ENCODE data around the gene THOC2. TPM values are rescaled to one million over a fixed set of nuclear protein-coding genes. Genes with fewer than 3 reads are reported as not detected.
"Not testable (repeated sequence)": the region's sequence is repeated elsewhere in the genome, so short reads cannot be mapped to it uniquely, and the experiment has no call there.

The THOC2 gene
- total RNA-seq, 1 donor from 2014 or later = 49.5 TPM

DNA sequence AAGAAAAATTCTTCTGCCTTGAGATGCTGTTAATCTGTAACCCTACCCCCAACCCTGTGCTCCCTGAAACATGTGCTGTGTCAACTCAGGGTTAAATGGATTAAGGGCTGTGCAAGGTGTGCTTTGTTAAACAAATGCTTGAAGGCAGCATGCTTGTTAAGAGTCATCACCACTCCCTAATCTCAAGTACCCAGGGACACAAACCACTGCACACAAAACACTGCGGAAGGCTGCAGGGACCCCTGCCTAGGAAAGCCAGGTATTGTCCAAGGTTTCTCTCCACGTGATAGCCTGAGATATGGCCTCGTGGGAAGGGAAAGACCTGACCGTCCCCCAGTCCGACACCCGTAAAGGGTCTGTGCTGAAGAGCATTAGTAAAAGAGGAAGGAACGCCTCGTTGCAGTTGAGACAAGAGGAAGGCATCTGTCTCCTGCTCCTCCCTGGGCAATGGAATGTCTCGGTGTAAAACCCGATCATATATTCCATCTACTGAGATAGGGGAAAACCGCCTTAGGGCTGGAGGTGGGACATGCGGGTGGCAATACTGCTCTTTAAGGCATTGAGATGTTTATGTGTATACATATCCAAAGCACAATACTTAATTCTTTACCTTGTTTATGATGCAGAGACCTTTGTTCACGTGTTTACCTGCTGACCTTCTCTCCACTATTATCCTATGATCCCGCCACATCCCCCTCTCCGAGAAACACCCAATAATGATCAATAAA lies 53.0 kb downstream of the THOC2 start:
- not testable (repeated sequence) for DNase-seq (ENCODE audit: low read depth)

DNA sequence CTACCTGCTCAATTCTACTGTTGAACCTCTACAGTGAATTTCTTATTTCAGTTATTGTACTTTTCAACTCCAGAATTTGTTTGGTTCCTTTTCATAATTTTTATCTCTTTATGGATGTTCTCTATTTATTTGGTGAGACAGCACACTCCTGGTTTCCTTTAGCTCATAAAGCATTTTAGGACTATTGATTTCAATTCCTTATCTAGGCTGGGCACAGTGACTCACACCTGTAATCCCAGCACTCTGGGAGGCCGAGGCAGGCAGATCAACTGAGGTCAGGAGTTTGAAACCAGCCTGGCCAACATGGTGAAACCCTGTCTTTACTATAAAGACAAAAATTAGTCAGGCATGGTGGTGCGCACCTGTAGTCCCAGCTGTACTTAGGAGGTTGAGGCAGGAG lies 57.7 kb downstream of the THOC2 start:
- DNase-seq (ENCODE audit: low read depth) = no peak

DNA sequence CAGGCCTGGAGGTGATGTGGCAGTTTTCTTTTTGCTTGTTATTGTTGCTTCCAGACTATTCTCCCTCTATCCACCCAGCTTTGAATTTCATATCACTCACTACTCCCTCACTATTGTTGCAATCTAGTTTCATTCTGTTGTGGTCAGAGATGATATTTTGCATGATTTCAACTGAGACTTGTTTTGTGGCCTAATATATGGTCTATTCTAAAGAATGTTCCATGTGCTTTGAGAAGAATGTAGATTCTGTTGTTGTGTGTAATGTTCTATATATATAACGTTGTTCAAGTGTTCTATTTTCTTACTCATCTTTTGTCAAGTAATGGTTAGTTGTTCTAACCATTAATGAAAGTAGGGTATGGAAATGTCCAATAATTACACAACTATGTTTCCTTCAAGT lies 59.0 kb downstream of the THOC2 start:
- no peak for DNase-seq (ENCODE audit: low read depth)

DNA sequence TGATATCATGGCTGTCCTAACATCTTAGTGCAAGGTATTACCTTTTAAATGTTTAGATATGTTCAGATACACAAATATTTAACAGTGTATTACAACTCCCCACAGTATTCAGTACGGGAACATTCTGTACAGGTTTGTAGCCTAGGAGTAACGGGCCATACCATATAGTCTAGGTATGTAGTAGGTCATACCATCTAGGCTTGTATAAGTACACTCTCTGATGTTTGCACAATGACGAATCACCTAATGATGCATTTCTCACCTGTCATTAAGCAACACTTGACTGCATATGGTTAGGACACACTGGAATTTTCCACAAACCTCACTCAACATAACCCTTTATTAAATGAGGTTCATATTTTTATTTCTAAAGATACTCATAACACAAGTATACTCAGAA lies 67.7 kb downstream of the THOC2 start:
- DNase-seq (ENCODE audit: low read depth) = no peak

DNA sequence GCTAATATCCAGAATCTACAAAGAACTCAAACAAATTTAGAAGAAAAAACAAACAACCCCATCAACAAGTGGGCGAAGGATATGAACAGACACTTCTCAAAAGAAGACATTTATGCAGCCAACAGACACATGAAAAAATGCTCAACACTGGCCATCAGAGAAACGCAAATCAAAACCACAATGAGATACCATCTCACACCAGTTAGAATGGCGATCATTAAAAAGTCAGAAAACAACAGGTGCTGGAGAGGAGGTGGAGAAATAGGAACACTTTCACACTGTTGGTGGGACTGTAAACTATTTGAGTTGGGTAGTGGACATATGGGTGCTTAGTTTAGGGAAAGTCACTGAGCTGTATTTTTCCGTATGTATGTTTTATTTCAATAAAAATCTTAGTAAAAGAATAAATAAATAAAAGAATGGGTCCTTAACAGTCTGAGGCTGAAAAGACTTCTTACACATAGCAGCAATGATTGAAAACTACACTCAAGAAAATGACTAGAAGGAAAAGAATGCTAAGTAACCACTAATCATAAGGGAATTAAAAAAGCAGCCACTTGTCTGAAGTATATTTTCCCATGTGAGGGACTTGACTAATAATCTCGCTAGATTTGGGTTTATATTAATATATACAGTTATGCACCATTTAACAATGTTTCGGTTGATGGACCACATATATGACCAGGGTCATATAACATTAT lies 68.2 kb downstream of the THOC2 start:
- peak; percentile 9 for DNase-seq (ENCODE audit: low read depth)

DNA sequence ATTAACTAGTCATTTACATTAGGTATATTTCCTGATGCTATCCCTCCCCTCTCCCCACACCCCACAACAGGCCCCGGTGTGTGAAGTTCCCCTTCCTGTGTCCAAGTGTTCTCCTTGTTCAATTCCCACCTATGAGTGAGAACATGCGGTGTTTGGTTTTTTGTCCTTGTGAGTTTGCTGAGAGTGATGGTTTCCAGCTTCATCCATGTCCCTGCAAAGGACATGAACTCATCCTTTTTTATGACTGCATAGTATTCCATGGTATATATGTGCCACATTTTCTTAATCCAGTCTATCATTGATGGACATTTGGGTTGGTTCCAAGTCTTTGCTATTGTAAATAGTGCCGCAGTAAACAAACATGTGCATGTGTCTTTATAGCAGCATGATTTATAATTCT lies 69.1 kb downstream of the THOC2 start:
- DNase-seq (ENCODE audit: low read depth) = not testable (repeated sequence)

DNA sequence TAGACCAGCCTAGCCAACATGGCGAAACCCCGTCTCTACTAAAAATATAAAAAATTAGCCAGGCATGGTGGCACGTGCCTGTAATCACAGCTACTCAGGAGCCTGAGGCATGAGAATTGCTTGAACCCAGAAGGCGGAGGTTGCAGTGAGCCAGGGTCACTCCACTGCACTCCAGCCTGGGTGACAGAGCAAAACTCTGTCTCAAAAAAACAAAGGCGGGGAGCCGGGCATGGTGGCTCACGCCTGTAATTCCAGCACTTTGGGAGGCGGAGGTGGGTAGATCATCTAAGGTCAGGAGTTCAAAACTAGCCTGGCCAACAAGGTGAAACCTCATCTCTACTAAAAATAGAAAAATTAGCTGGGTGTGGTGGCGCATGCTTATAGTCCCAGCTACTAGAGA lies 76.3 kb downstream of the THOC2 start:
- not testable (repeated sequence) for DNase-seq (ENCODE audit: low read depth)

DNA sequence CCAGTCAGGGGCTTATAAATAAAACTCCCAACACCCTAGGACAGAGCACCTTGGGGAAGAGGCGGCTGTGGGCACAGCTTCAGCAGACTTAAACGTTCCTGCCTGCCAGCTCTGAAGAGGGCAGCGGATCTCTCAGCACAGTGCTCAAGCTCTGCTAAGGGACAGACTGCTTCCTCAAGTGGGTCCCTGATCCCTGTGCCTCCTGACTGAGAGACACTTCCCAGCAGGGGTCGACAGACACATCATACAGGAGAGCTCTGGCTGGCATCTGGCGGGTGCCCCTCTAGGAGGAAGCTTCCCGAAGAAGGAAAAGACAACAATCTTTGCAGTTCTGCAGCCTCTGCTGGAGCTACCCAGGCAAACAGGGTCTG lies 84.1 kb downstream of the THOC2 start:
- DNase-seq (ENCODE audit: low read depth) = not testable (repeated sequence)

DNA sequence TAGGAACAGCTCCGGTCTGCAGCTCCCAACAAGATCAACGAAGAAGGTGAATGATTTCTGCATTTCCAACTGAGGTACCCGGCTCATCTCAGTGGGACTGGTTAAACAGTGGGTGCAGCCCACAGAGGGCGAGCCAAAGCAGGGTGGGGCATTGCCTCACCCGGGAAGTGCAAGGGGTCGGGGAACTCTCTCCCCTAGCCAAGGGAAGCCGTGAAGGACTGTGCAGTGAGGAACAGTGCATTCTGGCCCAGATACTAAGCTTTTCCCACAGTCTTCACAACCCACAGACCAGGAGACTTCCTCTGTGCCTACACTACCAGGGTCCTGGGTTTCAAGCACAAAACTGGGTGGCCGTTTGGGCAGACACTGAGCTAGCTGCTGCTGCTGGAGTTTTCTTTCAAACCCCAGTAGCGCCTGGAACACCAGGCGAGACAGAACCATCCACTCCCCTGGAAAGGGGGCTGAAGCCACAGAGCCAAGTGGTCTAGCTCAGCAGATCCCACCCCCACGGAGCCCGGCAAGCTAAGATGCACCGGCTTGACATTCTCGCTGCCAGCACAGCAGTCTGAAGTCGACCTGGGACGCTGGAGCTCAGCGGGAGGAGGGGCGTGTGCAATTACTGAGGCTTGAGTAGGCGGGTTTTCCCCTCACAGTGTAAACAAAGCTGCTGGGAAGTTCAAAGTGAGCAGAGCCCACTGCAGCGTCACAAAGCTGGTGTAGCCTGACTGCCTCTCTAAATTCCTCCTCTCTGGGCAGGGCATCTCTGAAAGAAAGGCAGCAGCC lies 84.6 kb downstream of the THOC2 start:
- no peak for DNase-seq (ENCODE audit: low read depth)

DNA sequence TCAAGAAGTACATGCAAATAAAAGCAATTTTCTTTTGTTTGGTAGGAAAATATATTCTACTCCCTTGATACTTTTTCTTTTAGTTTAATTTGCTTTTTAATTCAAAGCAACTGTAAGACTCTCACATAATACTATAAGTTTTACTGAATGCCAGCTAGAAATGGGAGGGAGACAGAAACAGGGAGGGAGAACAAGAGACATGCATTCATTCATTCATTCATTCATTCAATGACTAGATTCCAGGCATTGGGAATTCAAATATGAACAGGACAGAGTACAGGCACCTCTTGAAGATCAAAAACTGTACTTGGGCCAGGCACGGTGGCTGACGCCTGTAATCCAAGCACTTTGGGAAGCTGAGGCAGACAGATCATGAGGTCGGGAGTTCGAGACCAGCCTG lies 85.6 kb downstream of the THOC2 start:
- DNase-seq (ENCODE audit: low read depth) = no peak

DNA sequence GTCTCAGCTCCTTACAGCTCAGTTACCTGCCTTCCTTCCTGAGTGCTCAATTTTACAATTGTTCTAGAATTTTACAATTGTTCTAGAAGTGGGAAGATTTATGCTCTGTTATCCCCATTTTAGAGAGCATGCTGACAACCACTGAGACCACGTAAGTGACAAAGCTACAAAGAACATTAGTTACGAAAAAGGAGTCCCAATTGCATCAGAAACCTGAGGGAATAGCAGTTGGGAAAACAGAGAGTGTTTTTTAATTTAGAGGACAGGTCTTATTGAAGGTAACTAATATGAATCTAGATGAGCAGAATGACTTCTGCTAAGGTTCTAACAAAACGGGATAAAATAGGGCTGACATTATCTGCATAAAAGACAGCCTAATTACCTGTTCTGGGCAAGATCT lies 103.3 kb downstream of the THOC2 start:
- DNase-seq (ENCODE audit: low read depth) = no peak

DNA sequence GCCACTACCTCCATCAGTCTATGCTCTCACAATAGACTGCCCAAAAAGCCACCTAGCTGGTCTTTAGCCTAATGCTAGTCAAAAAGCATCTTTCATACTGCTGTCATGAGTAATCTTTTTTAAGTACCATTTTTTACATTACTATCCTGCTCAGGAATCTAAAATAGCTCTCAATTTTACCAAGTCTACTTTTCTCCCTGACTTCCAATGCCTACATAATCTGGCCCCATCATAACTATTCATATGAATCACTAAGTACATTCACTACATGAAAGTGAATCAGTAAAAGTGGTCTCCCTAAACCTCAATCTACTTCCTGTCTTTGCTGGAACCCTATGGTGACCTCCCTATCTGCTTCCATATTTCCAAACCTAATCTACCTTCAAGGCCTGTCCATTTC lies 105.9 kb downstream of the THOC2 start:
- no peak for DNase-seq (ENCODE audit: low read depth)

DNA sequence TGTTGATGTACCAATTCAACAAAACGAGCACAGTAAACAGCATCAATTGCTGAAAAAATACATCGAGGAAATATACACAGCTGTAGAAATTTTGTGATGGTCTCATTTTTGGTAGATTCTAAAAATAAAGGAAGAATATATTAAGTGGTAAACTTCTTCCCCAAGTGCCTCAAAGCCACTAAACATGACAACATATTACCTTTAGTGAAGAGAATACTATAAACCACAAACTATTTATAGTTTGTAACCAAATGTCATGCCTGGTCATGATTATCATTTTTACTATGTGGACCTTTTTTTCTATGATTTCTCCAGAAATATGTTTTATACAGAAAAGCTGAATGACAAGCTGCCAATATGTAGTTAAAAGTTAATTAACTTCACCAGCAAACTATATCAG lies 106.9 kb downstream of the THOC2 start:
- no peak for DNase-seq (ENCODE audit: low read depth)

DNA sequence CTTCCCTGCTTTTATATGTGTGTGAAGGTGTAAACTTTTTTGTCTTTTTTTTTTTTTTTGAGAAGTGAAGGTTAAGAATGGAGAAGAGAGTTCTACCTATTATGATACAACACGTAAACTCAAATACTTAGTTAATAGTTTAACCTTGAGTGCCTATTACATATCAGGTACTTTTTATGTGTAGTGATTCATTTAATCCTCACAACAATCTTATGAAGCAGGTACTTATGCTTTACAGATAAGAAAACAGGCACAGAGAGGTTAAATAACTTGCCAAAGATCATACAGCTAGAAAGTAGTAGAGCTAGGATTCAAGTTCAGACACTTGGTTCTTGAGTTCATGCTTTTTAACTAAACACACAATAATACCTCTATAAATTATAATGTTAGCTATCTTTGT lies 107.4 kb downstream of the THOC2 start:
- DNase-seq (ENCODE audit: low read depth) = no peak

DNA sequence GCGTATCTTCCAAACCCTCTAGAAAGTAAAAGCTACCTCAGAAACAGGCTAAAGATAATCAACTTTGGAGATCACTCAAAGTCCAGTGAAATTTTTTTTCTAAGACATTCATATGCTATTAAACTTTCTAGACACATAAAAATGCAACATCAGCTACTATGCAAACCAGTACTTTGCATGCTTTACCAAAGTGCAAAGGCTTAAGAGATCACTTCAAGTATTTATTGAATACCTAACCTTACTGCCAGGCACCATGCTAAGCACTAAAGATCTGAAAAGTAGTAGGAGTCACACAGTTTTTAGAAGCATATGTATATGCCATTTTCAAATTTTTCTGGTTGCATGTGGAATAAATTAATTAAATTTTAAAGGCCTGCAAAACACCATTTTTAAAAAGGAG lies 115.8 kb downstream of the THOC2 start:
- no peak for DNase-seq (ENCODE audit: low read depth)

DNA sequence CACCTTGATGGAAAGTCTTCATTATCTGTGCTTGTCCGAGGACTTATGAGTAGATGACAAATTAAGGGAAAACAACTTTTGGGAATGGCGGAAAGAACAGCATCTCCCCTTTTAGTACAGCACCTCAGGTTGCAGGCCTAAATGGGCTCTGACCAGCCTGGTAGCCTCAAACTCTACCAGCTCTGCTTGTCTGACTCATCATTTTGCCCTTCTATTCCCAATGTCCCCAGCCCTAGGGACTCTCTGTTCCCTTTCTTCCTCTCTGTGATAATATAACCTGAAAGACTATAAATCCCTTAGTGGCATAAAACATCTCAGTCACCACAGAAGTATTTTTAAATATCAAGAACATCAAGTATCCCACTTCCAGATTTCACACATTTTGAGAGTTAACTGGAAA lies 121.9 kb downstream of the THOC2 start:
- peak; percentile 7 for DNase-seq (ENCODE audit: low read depth)

DNA sequence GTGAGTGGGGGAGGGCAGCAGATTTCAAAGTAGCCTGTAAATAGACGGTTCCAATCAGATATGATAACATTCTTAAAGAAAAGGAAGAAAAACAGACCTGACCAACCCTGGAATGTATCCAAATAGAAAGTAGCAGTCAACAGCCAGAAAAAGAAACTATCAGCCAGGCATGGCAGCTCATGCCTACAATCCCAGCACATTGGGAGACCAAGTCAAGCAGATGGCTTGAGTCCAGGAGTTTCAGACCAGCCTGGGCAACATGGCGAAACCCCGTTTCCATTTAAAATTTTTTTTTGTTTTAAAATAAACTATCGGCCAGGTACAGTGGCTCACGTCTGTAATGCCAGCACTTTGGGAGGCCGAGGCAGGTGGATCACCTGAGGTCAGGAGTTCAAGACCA lies 125.0 kb downstream of the THOC2 start:
- DNase-seq (ENCODE audit: low read depth) = no peak

DNA sequence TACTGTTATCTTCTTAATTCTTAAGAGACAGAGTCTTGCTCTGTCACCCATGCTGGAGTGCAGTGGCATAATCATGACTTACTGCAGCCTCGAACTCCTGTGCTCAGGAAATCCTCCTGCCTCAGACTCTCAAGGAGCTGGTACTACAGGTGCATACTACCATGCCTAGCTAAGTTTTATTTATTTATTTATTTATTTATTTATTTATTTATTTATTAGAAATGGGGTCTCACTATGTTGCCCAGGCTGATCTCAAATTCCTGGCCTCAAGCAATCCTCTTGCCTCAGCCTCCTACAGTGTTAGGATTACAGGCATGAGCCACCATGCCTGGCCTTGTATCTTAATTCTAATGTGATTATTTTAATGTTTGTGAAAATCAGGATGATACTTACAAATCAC lies 125.6 kb downstream of the THOC2 start:
- DNase-seq (ENCODE audit: low read depth) = no peak

DNA sequence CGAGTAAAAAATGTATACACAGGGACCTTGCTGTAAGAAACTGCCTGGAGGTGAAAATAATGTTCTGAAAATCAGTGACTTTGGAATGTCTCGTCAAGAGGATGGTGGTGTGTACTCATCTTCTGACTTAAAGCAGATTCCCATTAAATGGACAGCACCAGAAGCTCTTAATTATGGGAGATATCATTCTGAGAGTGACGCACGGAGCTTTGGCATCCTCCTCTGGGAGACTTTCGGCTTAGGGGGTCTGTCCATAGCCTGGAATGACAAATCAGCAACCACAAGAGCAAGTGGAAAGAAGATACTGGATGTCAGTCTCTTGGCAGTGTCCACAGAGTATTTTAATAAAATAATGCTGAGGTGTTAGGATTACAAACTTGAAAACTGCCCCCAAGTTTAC lies 129.4 kb downstream of the THOC2 start:
- DNase-seq (ENCODE audit: low read depth) = no peak

DNA sequence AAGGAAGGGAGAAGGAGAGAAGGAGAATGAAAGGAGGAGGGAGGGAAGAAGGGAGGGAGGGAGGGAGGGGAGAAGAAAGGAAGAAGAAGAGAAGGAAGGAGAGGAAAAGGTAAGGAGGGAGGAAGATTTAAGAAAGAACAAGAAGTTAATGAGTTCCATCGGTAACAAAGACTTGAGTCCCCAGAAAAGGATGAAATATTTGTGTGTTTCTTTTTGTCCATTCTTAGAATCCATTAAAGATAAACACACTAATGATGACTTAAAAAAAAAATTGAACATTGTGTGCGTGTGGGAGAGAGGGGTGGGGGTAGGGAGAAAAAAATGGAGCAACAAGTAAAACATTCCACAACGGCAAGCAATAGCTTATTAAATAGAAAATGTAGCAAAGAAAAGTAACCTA lies 131.4 kb downstream of the THOC2 start:
- DNase-seq (ENCODE audit: low read depth) = no peak

DNA sequence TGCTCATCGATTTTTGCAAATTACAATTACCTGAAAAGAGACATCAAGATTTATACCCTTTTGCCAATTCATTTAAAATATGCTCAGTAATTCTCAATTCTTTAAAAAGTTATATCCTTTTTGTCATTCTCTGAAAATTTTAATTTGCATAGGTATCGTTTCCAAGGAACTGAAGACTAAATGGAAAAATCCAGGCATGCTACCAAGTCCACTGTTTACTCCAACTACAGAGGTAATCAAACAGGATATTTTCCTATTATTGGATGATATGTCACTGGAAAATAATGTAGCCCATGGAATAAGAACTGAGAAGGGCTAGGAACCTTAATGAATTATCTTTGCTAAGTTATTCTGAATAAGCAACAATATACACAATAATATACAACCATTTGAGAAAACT lies 132.7 kb downstream of the THOC2 start:
- no peak for DNase-seq (ENCODE audit: low read depth)

DNA sequence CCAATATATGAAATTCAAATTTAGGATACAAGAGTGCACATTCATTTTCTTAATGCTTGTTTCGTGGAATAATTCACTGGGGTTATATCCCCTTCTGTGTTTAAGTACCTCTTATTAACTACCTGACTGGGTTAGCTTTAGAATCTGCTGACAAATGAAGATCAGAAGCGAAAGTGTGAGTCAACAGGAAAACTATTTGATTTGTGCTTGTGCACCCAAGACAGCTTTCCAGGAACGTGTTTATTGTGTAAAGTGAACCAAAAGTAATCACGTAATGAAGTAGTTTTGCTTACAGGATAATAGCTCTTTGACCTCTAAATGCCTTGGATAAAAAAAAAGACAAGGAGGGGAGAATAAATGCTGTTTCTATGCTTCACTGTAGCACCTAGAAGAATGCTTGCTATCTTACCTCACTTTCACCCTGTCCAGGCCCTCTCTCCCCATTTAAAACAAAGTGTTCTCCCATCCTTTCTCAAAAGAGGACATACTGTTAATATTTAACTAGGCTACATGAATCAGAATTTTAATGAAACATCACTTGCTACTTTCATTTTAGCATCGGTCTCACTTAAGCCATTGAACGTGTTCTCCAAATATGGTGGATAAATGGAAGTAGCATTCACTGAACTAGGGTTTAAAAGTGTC lies 141.9 kb downstream of the THOC2 start:
- DNase-seq (ENCODE audit: low read depth) = no peak
